OCI-LY1 (cell line): ENCODE results near the gene SPESP1.

Experiments used
- H2AFZ ChIP-seq: fragments of 200-600 bp; sonication (generic), shearing (Covaris generic); 2 replicates; pipeline ENCODE4 v1.6.0; 2014; ENCODE audit warnings: antibody characterized with exemption, mild to moderate bottlenecking, low read length
- H3F3A ChIP-seq: fragments of 200-600 bp; sonication (generic), shearing (Covaris generic); 2 replicates; pipeline ENCODE4 v1.6.0; 2014; ENCODE audit warnings: mild to moderate bottlenecking, antibody characterized with exemption, low read length, moderate library complexity; ENCODE audit not compliant: insufficient read depth
- H3K27ac ChIP-seq: fragments of 200-600 bp; sonication (generic); 2 replicates; pipeline ENCODE4 v1.5.1; 2014; ENCODE audit warnings: low read length, mixed run types, mild to moderate bottlenecking, low read depth; ENCODE audit not compliant: poor library complexity, severe bottlenecking
- H3K27me3 ChIP-seq: fragments of 200-600 bp; sonication (generic); 2 replicates; pipeline ENCODE4 v1.6.0; 2014; ENCODE audit warnings: antibody characterized with exemption, mild to moderate bottlenecking, low read length, moderate library complexity; ENCODE audit not compliant: insufficient read depth
- H3K36me3 ChIP-seq: fragments of 200-600 bp; sonication (generic); 2 replicates; pipeline ENCODE4 v1.6.1; 2014; ENCODE audit warnings: mild to moderate bottlenecking, antibody characterized with exemption, low read length, moderate library complexity, mixed read lengths; ENCODE audit not compliant: insufficient read depth
- H3K4me1 ChIP-seq: fragments of 200-600 bp; sonication (generic); 2 replicates; pipeline ENCODE4 v1.5.1; 2014; ENCODE audit warnings: mild to moderate bottlenecking, low read length, moderate library complexity; ENCODE audit not compliant: insufficient read depth, severe bottlenecking
- H3K4me2 ChIP-seq: fragments of 200-600 bp; sonication (generic), shearing (Covaris generic); 2 replicates; pipeline ENCODE4 v1.6.1; 2014; ENCODE audit warnings: low read length
- H3K4me3 ChIP-seq: fragments of 200-600 bp; sonication (generic); 2 replicates; pipeline ENCODE4 v1.5.1; 2014; ENCODE audit warnings: low read length, low read depth, mild to moderate bottlenecking, mixed read lengths; ENCODE audit not compliant: poor library complexity, severe bottlenecking
- H3K79me2 ChIP-seq: fragments of 200-600 bp; shearing (Covaris generic); 2 replicates; pipeline ENCODE4 v1.6.1; 2016; ENCODE audit warnings: mixed run types, low read length, mixed read lengths; ENCODE audit not compliant: insufficient read depth
- H3K9ac ChIP-seq: fragments of 200-600 bp; sonication (generic), shearing (Covaris generic); 2 replicates; pipeline ENCODE4 v1.6.1; 2014; ENCODE audit warnings: mild to moderate bottlenecking, low read length, mixed read lengths
- H3K9me2 ChIP-seq: fragments of 200-600 bp; sonication (generic), shearing (Covaris generic); 2 replicates; pipeline ENCODE4 v1.6.1; 2014; ENCODE audit warnings: low read depth, mild to moderate bottlenecking, low read length, mixed read lengths
- H3K9me3 ChIP-seq: fragments of 200-600 bp; shearing (Covaris generic); 2 replicates; pipeline ENCODE4 v1.6.1; 2014; ENCODE audit warnings: low read length, mixed read lengths
- H4K20me1 ChIP-seq: fragments of 200-600 bp; sonication (generic), shearing (Covaris generic); 2 replicates; pipeline ENCODE4 v1.6.0; 2016; ENCODE audit warnings: mild to moderate bottlenecking, low read length; ENCODE audit not compliant: insufficient read depth
- EZH2 ChIP-seq: fragments of 200-600 bp; sonication (generic), shearing (Covaris generic); IDR thresholded peaks from 2 replicates; pipeline ENCODE4 v1.8.0; 2017; ENCODE audit warnings: borderline replicate concordance, mixed run types, mild to moderate bottlenecking, antibody characterized with exemption, low read length, moderate library complexity, mixed read lengths
- TF ChIP-seq, protein P1 (sequence below): fragments of 200-600 bp; sonication (generic), shearing (Covaris generic); IDR thresholded peaks from 2 replicates; pipeline ENCODE4 v1.5.1; 2017; ENCODE audit warnings: mild to moderate bottlenecking, antibody characterized with exemption, low read length, moderate library complexity, mixed read lengths

Gene SPESP1

DNA sequence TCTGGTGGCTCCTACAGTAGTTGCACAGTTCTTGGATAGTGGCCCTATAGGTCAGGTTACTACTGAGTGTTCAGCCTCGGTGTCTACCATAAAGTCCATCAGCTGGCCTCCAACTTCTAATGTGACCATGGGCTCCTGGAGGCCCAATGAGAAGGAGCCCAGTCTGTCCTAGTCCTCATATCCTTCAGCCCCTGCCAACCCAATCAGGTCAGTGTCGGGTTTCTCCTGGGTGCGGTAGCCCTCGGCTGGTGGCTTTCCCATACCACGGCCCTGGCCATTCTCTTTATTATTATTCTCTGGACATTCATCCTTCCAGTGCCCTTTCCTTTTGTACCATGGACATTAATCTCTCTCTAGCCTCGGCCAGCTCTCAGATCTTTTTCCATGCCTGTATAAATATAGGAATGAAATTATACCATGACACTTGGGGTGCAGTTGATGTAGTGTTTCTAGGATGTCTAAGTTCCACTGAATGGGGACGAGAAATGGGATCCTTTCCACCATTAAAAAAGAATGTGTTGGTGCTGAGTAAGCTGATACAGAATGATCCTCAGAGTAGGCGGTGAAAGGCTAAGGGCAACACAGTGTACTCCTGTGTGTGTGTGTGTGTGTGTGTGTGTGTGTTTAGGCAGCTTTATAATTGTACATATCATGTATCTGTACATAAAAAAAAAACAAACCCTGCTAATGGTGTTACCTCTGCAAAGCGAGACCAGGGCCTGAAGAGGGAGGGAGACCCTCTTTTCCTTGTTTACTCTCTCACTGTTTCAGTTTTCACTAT, 64.8 kb downstream of the SPESP1 start:
- Histone ChIP-seq H3K4me2 (no peak overlapping the region), H3K27me3 (no peaks in the 10 kb centered on the region), H3F3A (no peaks in the 10 kb centered on the region), H3K9ac (no peak overlapping the region), H3K36me3 (no peaks in the 10 kb centered on the region), H3K4me3 (no peak overlapping the region), H4K20me1 (no peaks in the 10 kb centered on the region), H3K27ac (no peak overlapping the region), H2AFZ (no peak overlapping the region), H3K4me1 (no peaks in the 10 kb centered on the region), H3K9me2 (no peaks in the 10 kb centered on the region), H3K79me2 (no peaks in the 10 kb centered on the region), H3K9me3 (no peaks in the 10 kb centered on the region)
- TF ChIP-seq, protein P1, sequence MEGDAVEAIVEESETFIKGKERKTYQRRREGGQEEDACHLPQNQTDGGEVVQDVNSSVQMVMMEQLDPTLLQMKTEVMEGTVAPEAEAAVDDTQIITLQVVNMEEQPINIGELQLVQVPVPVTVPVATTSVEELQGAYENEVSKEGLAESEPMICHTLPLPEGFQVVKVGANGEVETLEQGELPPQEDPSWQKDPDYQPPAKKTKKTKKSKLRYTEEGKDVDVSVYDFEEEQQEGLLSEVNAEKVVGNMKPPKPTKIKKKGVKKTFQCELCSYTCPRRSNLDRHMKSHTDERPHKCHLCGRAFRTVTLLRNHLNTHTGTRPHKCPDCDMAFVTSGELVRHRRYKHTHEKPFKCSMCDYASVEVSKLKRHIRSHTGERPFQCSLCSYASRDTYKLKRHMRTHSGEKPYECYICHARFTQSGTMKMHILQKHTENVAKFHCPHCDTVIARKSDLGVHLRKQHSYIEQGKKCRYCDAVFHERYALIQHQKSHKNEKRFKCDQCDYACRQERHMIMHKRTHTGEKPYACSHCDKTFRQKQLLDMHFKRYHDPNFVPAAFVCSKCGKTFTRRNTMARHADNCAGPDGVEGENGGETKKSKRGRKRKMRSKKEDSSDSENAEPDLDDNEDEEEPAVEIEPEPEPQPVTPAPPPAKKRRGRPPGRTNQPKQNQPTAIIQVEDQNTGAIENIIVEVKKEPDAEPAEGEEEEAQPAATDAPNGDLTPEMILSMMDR = no peak
- TF ChIP-seq EZH2 = no peak
